ENCODE results near the gene ISL1.

ISL1 gene

DNA sequence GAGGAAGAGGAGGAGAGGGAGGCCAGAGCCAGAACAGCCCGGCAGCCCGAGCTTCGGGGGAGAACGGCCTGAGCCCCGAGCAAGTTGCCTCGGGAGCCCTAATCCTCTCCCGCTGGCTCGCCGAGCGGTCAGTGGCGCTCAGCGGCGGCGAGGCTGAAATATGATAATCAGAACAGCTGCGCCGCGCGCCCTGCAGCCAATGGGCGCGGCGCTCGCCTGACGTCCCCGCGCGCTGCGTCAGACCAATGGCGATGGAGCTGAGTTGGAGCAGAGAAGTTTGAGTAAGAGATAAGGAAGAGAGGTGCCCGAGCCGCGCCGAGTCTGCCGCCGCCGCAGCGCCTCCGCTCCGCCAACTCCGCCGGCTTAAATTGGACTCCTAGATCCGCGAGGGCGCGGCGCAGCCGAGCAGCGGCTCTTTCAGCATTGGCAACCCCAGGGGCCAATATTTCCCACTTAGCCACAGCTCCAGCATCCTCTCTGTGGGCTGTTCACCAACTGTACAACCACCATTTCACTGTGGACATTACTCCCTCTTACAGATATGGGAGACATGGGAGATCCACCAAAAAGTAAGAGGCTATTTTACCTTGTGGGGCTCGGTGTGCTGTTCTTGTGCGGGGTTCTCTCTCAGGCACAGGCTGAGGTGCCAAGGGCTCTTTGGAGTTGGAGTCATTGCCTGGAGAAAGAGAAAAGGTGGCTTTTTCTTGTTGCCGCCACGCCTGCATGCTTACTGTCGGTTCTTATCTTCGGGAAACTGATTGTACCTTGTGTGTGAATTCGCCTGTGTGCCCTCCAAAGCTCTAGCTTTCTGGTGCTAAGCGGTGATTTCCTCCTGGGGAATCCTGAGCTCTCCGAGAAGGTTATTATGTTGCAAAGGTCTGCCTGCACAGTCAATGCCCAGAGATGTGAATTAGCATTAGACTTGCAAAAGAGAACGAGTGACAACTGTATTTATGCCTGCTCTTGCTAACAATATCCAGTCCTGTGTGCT, at the start of gene ISL1:
Gene ISL1 (plus strand): TSS at position 318 of the 991 bp plus-strand sequence. CDS start 224 bp downstream, at position 542.
- peak; percentile 84 for DNase-seq

DNA sequence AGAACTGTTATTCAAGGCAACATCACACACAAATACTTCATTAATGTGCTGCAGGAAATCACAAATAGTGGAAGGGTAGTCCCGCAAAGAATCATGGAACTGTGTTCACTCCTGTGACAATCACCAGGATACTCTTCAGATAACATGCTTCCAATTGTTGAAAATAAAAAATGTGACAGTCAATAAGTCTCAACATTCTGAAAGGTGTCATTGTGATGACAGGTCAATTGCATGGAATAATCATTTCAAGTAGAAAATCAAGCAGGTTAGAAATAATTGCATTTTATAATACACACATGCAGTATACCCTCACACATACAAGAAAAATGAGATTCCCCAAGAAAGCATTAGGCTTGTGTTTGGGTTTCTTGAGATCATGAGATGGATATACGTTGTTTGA, 46.4 kb upstream of the ISL1 start:
- DNase-seq, result no peak

DNA sequence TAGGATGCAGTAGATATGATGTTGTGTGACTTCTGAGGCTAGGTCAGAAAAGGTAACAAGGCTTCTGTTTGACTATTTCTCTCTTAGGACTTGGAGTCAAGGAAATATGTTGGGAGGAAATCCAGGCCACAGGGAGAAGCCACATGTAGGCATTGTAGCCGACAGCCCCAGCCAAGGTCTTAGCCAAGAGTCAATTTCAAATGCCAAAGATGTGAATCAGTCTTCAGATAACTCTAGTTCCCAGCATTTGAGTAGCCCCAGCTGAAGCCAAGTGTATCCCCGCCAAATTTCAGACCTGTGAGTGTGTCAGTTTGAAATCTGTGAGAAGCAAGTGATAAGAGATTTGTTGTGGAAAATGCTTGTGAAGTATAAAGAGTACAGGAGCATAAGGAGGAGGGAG, 38.1 kb upstream of the ISL1 start:
- DNase-seq, result no peak

DNA sequence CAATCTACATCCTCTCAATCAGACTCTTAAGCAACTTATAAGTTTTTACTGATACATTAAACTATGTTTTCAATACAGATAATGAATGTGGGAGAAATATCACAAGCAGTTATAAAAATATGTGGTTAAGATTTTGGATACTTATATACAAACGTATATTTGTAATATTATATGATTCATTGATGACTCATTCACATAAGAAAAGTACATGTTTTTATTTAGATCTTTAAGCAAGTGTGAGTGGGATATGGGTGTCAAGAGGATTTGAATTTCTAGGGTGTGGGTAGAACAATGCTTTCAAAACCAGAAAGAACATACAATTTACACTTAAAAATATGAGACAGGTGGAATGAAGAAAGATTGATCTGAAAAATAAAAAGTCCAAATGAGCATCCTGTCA, 36.1 kb upstream of the ISL1 start:
- DNase-seq, result no peak

DNA sequence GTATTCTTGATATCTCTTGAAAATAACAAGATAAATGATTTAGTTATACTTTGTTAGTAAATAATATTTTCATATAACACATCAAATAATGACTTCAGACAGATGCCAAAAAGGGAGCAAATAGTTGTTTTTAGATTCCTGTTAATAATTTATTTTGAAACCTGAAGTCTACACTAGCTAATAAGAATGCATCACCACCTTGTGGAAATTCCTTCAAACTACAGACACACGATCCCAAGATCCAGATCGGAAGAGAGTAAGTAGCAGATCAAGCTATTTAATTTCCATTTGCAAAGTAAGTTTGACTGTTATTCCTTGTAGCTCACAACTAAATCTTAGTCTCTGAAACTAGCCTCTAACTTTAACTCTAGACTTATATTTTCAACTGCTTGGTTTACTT, 35.5 kb upstream of the ISL1 start:
- DNase-seq, result no peak

DNA sequence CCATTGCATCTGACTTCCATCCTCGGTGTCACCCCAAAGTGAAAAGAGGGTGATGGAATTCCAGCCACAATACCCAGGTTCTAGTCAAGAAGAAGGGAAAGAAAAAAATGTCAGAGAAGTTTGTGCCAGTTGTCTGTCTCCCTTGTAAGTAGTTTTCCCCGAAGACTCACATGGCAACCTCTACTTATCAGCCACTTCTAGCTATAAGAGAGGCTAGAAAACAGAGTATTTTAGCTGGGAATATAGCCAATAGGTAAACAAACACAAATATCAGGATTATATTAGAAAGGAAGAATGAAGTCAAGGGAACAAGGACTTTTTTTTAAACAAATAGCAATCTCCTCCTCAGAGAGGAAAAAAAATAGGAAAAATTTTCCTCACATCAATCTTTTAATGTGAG, 12.2 kb upstream of the ISL1 start:
- DNase-seq, result no peak

DNA sequence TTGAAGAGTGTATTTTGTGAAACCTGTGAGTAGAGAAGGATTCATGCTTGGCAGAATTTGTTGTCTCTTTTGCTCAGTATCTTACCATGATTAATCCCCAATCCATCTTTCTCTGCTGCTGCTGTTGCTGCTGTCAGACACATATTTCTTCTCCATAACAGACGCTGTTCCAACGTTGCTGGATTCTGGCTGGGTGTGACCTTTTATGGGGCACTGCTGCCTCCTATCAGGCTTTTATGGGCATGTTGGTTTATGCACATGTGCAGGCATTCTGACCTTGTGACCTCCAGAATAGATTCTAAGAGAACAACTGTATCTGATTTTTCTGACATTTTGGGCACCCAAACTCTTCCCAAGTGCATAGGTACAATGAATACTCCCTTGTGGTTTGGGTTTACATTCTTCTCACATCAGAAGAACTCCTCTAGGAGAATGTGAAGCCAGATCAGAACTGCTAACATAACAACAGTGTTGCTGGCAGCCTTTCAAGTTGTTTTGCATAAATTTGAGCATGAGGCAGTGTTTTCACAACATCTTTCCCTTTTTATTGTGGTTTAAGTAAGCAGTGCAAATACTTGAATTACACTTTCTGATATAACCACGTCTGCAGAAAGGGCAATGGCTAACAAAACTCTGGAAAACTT, 9.2 kb upstream of the ISL1 start:
- DNase-seq, result peak; percentile 7

DNA sequence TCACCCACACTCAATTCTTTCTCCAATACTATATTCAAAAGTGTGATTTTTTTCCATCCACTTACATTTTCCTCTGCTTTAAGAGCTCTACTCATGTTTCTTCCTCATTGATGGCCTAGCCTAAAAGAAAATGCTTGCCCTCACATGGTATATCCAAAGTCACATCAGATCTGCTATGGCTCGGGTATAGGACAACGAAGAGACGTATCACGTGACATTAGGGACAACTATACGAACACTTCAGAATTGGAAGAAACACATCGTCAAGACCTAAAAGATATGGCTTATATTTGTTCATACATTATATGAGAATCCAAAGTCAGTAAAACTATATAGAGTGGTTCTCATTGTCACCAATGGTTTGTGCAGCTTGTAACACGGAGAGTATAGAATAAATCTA, 8.2 kb upstream of the ISL1 start:
- DNase-seq, result no peak

DNA sequence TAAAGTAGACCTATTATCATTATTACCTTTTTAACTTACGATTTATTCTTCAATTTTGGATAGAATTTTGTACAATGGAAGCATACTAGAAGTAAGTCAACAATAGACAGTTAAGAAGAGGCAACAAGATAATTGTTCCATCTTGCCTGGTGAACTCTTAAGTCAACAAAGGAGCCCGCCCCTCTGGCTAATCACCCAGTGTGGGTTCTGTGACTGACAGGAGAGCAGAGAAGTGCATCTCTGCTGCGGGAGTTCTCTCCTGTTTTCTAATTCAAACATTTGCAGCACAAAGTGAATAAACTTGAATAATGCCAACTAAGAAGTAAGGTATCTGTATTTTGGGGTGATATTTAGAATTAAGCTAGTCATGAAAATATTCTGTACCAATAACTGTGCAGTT, 6.7 kb upstream of the ISL1 start:
- peak; percentile 23 for DNase-seq

DNA sequence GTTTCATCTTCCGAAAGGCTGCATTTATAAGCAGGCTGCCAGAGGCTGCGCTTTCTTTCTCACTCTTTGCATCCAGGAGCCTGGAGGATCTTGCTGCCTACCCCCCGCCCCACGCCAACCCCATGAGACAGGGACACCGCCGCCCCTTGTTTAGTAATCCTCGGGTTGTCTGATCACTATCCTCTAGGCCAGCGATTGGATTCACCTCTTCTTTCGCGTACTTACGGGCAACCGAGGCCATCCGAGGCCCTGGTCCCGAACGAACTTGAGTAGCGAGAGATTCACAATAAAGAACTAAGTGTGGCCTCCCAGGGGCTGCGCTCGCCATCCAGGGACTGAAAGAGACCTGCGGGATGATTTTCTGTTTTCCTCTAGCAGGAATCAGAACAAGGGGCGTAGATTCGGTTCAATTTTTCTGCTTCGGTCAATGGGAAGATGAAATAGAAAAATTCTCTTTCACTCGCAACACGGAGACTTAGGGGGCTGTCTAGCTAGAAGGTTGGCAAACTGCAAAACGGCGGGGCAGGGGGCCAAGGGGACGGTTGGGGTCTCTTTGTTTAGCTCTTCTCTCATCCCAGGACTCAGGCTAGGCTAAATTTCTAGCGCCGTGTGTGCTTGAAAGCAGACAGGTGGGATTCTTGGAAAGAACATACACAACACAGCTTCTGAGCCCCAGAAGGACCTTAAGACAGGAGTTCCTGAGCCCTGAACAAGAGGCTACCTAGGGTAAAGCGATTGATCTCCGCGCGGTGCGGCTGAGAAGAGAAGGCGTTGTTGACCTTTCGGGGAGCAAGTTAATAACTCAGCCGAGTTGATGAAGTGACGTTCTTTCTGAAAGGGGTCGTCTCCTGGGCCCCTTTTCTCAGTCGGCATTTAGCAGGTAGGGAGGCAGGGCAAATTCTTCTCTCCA, 5.8 kb upstream of the ISL1 start:
- DNase-seq, result no peak

DNA sequence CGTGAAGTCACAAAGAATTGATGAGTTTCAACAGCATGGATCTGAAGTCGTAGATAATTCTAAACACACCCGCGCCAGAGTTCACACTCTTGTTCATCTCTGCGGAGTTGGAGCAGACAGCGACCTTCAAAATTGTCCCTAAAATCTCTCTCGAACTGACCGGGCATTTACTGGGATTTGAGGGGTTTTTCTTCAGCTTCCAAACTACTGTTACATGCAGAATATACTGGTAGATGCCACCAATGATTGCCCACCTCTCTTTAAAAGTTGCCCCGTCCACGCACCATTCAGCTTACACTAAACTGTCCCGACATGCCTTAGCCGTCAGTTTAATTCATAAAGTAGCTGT, 5.2 kb upstream of the ISL1 start:
- DNase-seq, result no peak

DNA sequence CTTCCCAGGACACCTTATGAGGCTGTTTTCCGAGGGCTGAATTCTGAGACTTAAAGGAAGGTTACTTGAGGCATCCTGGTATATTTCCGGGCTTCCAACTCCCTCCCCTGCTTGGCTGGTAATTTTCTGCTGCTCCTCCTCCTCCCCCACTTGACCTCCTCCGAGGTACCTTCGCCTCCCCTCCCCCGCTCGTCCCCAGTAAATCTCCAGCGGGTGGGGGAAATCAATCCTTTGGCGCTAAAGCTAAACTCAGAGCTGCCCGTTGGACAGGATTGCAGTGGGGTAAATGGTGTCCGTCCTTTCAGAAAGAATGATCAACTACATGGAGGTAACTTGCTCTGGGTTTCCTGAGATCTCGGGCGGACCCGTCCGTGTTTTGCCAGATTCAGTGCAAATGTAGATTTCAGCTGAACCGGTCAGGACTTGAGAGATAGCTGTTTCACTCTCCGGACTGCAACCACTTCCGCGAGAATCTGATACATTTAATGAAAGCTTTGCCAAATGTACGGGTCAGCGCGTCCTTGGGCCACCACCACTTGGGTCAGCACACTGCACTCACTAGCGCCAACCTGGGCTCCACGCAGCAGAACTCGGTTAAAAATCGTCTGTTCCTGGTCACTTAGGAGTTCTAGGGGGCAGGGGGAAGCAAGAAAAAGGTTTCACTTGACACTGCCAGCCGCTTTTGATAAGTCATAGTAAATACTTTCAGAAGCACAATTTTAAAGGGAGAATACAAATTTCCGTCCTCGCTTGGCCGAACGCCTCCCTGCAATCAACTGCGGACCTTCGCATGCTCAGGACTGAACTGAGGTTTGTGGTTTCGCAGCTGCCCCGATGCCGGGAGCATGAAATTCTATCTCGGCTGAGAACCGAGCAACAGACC, 4.6 kb upstream of the ISL1 start:
- peak; percentile 79 for DNase-seq

DNA sequence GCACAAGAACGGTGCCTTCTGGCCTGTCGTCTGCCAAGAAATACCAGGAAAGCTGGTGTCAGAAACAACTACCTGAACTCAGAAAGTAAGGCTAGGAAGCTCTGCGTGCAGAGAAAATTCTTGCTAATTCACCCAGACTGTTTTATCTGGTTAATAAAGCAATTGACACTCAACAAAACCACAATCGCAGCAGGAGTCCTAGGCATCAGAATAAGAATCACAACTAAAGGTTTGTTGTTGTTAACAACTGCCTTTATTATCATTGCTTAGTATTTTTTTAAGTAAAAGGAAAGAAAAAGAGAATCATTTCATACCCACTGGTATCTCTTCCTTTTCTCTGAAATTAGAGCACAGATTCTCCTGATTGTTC, 3.9 kb upstream of the ISL1 start:
- DNase-seq, result no peak

DNA sequence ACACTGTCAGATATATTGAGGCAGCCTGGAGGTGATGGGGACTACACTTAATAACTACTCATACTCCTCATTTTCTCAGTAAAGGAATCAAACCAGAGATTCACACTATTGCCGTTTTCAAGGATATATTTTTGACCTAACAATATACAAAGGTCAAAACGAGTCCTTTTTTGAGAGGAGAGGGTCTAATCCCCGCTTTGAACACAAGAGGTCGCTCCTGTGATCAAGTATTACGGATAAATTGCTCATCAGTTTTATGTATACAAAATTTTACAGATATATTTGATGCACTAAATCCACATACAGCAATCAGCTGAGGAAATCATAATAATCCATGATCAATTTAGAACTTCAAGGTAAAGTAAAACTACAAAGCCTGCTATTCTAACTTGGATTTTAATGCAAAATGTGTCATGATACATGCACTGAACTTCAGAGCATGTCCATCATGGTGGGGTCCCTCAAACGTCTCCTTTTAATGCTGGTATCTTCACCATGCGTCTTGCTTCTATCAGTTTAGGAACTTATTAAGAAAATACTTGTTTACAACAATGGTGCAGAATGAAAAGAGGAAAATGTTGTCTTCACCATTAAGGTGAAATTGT, 2.5 kb upstream of the ISL1 start:
- peak; percentile 42 for DNase-seq

DNA sequence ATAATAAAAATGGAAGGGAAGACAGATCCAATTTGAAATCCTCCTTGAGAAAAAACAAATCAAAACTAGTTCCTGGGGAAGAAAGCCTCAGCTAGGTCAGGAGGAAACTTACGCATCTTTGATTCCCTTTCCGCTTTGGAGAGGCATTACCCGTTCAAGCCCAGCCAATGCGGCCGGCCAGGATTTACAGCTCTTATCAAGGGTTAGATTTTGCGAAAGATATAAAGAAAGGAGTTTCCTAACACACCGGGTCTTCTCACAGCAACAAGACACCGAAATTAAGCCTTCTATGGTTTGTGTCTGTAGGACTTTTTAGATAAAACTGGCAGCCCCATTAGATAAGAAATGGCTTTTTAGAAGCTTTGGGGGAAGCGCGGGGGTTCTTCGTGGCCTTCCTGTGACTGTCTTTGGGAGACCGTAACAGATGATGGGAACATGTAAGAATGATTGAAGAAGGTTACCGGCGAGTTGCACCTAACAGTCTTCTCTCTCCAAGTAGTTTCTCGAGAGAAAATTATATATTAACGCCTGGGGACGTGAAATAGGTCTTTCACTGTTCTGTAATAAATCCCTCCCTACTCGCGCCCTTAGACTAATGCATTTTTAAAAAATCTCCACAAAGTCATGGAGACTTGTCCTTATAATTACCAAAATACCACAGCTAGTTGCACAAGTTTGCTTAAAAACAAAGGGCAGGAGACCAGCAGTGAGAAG, 1.3 kb upstream of the ISL1 start:
- peak; percentile 40 for DNase-seq

DNA sequence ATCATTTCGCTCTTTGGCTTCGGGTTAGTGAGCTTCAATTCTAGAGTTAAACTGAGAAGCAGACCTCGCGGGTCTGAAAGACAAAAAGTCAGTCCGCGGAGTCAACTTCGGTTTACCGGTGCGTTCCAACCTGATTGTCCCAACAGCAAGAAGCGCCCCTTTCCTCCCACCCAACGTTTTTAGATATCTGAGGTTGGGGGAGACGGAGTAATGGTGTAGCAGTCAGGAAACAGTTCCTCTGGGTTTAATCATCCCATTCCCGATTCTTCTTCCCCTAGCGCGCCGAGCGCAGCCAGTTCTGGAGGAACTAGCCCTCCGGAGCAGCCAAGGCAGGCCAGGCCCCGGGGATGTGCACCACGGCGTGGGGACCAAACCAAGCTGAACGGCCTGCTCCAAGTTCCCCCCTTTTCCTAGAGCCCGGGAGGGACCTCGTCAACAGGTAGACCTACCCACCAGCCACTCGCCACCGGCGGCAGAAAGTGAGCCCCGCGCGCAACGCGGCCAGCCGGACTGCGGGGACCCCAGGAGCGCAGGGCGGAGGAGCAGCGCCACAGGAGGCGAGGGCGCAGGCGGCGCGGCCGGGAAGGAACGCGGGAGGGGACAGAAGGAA, 622 bp upstream of the ISL1 start:
- no peak for DNase-seq

DNA sequence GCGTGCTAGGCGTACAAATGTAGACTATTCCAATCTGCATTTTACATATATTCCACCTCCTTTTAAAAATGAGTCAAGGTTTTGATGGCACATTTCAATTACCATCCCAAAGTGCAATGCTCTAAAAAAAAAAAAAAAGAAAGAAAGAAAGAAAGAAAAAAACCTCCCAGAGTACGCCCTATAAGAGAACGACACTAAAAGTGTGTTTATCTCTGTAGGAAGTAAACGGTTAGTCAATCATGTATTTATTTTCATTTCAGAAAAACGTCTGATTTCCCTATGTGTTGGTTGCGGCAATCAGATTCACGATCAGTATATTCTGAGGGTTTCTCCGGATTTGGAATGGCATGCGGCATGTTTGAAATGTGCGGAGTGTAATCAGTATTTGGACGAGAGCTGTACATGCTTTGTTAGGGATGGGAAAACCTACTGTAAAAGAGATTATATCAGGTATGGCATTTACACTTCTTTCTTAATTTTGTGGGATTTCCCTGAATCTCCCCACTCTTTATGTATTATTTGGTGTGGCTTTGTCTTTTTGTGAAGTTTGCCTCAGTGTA, 1.1 kb downstream of the ISL1 start:
- DNase-seq, result peak; percentile 6

DNA sequence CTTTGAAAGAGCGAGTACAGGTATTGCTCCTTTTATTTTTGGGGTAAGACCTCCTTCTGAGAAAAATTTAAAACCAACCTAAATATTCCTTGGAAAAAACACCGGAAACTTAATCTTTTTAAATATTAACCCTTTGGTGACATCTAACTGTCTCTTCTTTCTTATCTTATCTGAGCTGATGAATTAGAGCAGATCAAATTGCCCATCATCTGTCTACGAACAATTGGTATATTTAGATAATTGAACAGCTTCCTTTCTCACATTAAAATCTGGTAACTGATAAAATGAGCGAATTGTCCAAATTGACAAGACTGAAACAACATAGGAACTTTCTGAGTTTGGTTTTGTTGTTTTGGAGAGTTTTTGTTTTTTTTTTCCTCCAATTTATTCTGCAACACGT, 2.0 kb downstream of the ISL1 start:
- no peak for DNase-seq

DNA sequence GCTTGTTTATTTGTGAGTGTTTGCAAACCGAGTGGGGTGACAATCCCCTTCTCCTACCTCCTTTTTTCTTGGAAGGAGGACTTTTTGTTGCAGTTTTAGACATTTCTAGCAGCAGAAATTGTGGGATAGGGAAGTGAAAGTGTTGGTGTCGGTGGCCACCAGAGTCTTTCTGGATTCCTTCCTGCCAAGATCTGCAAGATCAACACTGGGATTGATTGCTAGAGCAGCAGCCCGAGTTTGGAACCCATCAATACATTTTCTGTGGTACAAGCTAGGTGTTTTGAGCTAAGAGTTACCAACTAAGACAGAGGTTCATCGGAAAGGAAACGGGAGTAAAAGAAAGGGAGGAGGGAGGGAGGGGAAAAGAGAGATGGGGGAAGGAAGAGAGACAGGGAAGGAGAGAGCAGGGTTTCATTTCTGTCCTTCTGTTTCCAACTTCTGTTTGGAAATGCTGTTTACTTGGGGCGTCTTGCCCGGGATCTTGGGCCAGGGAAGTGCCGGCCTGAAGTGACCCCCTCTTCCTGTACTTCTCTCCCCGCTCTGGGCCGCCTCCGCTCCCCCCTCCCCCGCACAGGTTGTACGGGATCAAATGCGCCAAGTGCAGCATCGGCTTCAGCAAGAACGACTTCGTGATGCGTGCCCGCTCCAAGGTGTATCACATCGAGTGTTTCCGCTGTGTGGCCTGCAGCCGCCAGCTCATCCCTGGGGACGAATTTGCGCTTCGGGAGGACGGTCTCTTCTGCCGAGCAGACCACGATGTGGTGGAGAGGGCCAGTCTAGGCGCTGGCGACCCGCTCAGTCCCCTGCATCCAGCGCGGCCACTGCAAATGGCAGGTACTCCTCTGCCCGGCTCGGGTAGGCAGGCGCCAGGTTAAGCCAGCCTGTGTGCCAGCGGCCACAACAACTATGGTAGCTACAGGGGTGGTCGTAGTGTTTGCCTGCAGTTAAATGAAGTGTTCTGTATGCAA, 4.0 kb downstream of the ISL1 start:
- peak; percentile 46 for DNase-seq
